H1 (cell line): ENCODE results near the gene RETREG1. TPM values are rescaled to one million over a fixed set of nuclear protein-coding genes. Genes with fewer than 3 reads are reported as not detected.

ENCODE experiments used
- CTCF ChIA-PET: fragments of 300-600 bp; sonication (Branson Sonifier 250); formaldehyde crosslinking; loops from one replicate; lab custom pipeline; 2021; ENCODE audit not compliant: partially characterized antibody; lab: Charles Lee
- POLR2A ChIA-PET: fragments of 300-600 bp; sonication (Branson Sonifier 250); formaldehyde crosslinking; loops from one replicate; lab custom pipeline; 2021; ENCODE audit warnings: inconsistent platforms; ENCODE audit not compliant: partially characterized antibody; lab: Charles Lee
- DNase-seq, 2 experiments: peaks; one replicate each; pipeline versions ENCODE4 v3.0.0 to v3.0.0-alpha.2; 2010 to 2022; ENCODE audit warnings: low spot score in 2 of 2, low read depth in 1 of 2, mixed read lengths in 1 of 2
- FAIRE-seq: peaks from 2 replicates; lab custom pipeline; 2011; peaks lifted over from hg19 to GRCh38; lab: Jason Lieb, UNC
- H2AFZ ChIP-seq: 2 replicates; pipeline ENCODE4 v1.8.1; 2012; ENCODE audit warnings: low read length, inconsistent platforms
- H2AK5ac ChIP-seq: 2 replicates; pipeline ENCODE4 v1.6.1; 2013; ENCODE audit warnings: low read depth, low read length
- H2BK120ac ChIP-seq: replicated peaks from 2 replicates; pipeline ENCODE3; 2013; ENCODE audit warnings: low read depth, low read length, inconsistent platforms
- H2BK12ac ChIP-seq: 2 replicates; pipeline ENCODE4 v1.6.1; 2013; ENCODE audit warnings: low read depth, low read length
- H2BK15ac ChIP-seq: 2 replicates; pipeline ENCODE4 v1.6.1; 2013; ENCODE audit warnings: low read length
- H2BK20ac ChIP-seq: 2 replicates; pipeline ENCODE4 v1.6.1; 2013; ENCODE audit warnings: low read length
- H2BK5ac ChIP-seq: 2 replicates; pipeline ENCODE4 v1.6.1; 2013; ENCODE audit warnings: low read depth, low read length
- H3K14ac ChIP-seq: 2 replicates; pipeline ENCODE4 v1.6.1; 2013; ENCODE audit warnings: inconsistent platforms; ENCODE audit not compliant: insufficient read length
- H3K18ac ChIP-seq: 2 replicates; pipeline ENCODE4 v1.6.1; 2013; ENCODE audit warnings: low read length; ENCODE audit errors: extremely low read depth
- H3K23ac ChIP-seq: 2 replicates; pipeline ENCODE4 v1.6.1; 2013; ENCODE audit warnings: inconsistent platforms; ENCODE audit not compliant: insufficient read length
- H3K23me2 ChIP-seq: 2 replicates; pipeline ENCODE4 v1.6.1; 2013; ENCODE audit warnings: low read depth, low read length
- H3K27ac ChIP-seq: 2 replicates; pipeline ENCODE4 v1.6.1; 2011; ENCODE audit warnings: low read depth, low read length, inconsistent platforms
- H3K27me3 ChIP-seq, 4 experiments: replicated peaks in 1 of 4; 1 replicate in 1 of 4; 2 replicates in 3 of 4; pipeline versions ENCODE4 v1.6.1 to v1.8.1; 2011 to 2013; ENCODE audit warnings: low read length in 3 of 4, mild to moderate bottlenecking in 3 of 4, inconsistent platforms in 2 of 4, mixed read lengths in 2 of 4, moderate library complexity in 1 of 4; ENCODE audit not compliant: control insufficient read depth in 3 of 4, insufficient read depth in 3 of 4; ENCODE audit errors: extremely low read depth in 1 of 4
- H3K36me3 ChIP-seq, 4 experiments: 2 replicates each; pipeline versions ENCODE4 v1.6.1 to v1.8.1; 2011 to 2013; ENCODE audit warnings: mild to moderate bottlenecking in 4 of 4, low read length in 3 of 4, moderate library complexity in 2 of 4, control low read depth in 1 of 4, inconsistent platforms in 1 of 4; ENCODE audit not compliant: insufficient read depth in 4 of 4, control insufficient read depth in 2 of 4
- H3K4ac ChIP-seq: replicated peaks from 2 replicates; pipeline ENCODE3; 2013; ENCODE audit warnings: low read length, low read depth, mixed read lengths, inconsistent platforms; ENCODE audit not compliant: insufficient read length
- H3K4me1 ChIP-seq, 4 experiments: replicated peaks in 1 of 4; 1 replicate in 1 of 4; 2 replicates in 3 of 4; pipeline versions ENCODE4 v1.6.1 to v1.8.1; 2011 to 2013; ENCODE audit warnings: low read length in 3 of 4, inconsistent platforms in 2 of 4, mixed read lengths in 1 of 4; ENCODE audit not compliant: insufficient read depth in 4 of 4, control insufficient read depth in 3 of 4
- H3K4me2 ChIP-seq, 2 experiments: 2 replicates each; pipeline versions ENCODE4 v1.6.1 to v1.8.1; 2011 to 2013; ENCODE audit warnings: low read depth in 2 of 2, low read length in 2 of 2, control low read depth in 1 of 2, inconsistent platforms in 1 of 2, mild to moderate bottlenecking in 1 of 2; ENCODE audit not compliant: insufficient read depth in 1 of 2
- H3K4me3 ChIP-seq, 4 experiments: fragments of 200-600, 300-600 bp in 1 of 4; sonication (generic), shearing (Covaris generic), sonication (Bioruptor Twin) in 1 of 4; 2 replicates each; pipeline versions ENCODE4 v1.5.1 to v1.8.1; 2011 to 2016; ENCODE audit warnings: low read length in 4 of 4, low read depth in 3 of 4, control low read depth in 2 of 4, inconsistent platforms in 2 of 4, mild to moderate bottlenecking in 2 of 4, mixed read lengths in 1 of 4, moderate library complexity in 1 of 4; ENCODE audit not compliant: insufficient read depth in 2 of 4; ENCODE audit errors: extremely low read depth in 1 of 4
- H3K56ac ChIP-seq: replicated peaks from 2 replicates; pipeline ENCODE3; 2013; ENCODE audit warnings: low read depth, mild to moderate bottlenecking, mixed read lengths, low read length, inconsistent platforms; ENCODE audit not compliant: insufficient read length
- H3K79me1 ChIP-seq: 2 replicates; pipeline ENCODE4 v1.6.1; 2013; ENCODE audit warnings: low read depth, low read length, control low read depth
- H3K79me2 ChIP-seq, 2 experiments: 2 replicates each; pipeline versions ENCODE4 v1.6.1 to v1.8.1; 2012 to 2013; ENCODE audit warnings: low read length in 2 of 2, mild to moderate bottlenecking in 2 of 2, inconsistent platforms in 1 of 2; ENCODE audit not compliant: insufficient read depth in 2 of 2, control insufficient read depth in 1 of 2
- H3K9ac ChIP-seq, 4 experiments: replicated peaks in 1 of 4; 1 replicate in 1 of 4; 2 replicates in 3 of 4; pipeline versions ENCODE4 v1.6.1 to v1.8.1; 2011 to 2013; ENCODE audit warnings: low read depth in 3 of 4, low read length in 3 of 4, control low read depth in 2 of 4, mild to moderate bottlenecking in 2 of 4, moderate library complexity in 2 of 4, inconsistent platforms in 1 of 4; ENCODE audit errors: extremely low read depth in 1 of 4
- H3K9me3 ChIP-seq, 2 experiments: 2 replicates each; pipeline versions ENCODE4 v1.6.1 to v1.8.1; 2012 to 2013; ENCODE audit warnings: mild to moderate bottlenecking in 2 of 2, moderate library complexity in 2 of 2, control low read depth in 1 of 2, inconsistent platforms in 1 of 2, low read depth in 1 of 2, low read length in 1 of 2, mixed read lengths in 1 of 2; ENCODE audit not compliant: insufficient read depth in 2 of 2
- H4K20me1 ChIP-seq, 2 experiments: replicated peaks in 1 of 2; 2 replicates each; pipeline versions ENCODE3 to v1.8.1; 2011 to 2013; ENCODE audit warnings: inconsistent platforms in 2 of 2, low read length in 2 of 2, mild to moderate bottlenecking in 1 of 2; ENCODE audit not compliant: insufficient read depth in 2 of 2, control insufficient read depth in 1 of 2
- H4K5ac ChIP-seq: 2 replicates; pipeline ENCODE4 v1.6.1; 2013; ENCODE audit warnings: low read length, low read depth, mixed read lengths, inconsistent platforms; ENCODE audit not compliant: insufficient read length
- H4K8ac ChIP-seq: 2 replicates; pipeline ENCODE4 v1.8.0; 2013; ENCODE audit warnings: mild to moderate bottlenecking, moderate library complexity, low read length, inconsistent platforms; ENCODE audit not compliant: insufficient read depth; ENCODE audit errors: extremely low read depth
- H4K91ac ChIP-seq: replicated peaks from 2 replicates; pipeline ENCODE3; 2013; ENCODE audit warnings: low read length, mixed read lengths, inconsistent platforms; ENCODE audit not compliant: insufficient read length
- BRCA1 ChIP-seq: IDR thresholded peaks from 2 replicates; pipeline ENCODE4 v1.6.1; 2012; ENCODE audit warnings: low read depth, low read length, improper control_type of control experiment
- CTBP2 ChIP-seq: IDR thresholded peaks from 2 replicates; pipeline ENCODE4 v1.7.0; 2011; ENCODE audit warnings: borderline replicate concordance, mild to moderate bottlenecking, moderate library complexity, mixed read lengths, low read length; ENCODE audit not compliant: insufficient read depth, insufficient read length
- EGR1 ChIP-seq: IDR thresholded peaks from 2 replicates; pipeline ENCODE4 v1.6.1; 2011; ENCODE audit warnings: low read depth, low read length, borderline replicate concordance
- KDM4A ChIP-seq: IDR thresholded peaks from one replicate; pipeline ENCODE4 v1.7.1; 2012; ENCODE audit warnings: low read depth, mild to moderate bottlenecking, moderate library complexity, low read length, inconsistent platforms; ENCODE audit not compliant: severe bottlenecking
- KDM5A ChIP-seq: fragments of 200-600 bp; IDR thresholded peaks from 2 replicates; pipeline ENCODE4 v1.7.1; 2012; ENCODE audit warnings: mild to moderate bottlenecking, low read length, inconsistent platforms, mixed read lengths
- MAFK ChIP-seq: IDR thresholded peaks from 2 replicates; pipeline ENCODE4 v1.6.1; 2012; ENCODE audit warnings: low read depth, mild to moderate bottlenecking, improper control_type of control experiment, low read length
- MAX ChIP-seq: IDR thresholded peaks from 2 replicates; pipeline ENCODE4 v1.6.1; 2012; ENCODE audit warnings: inconsistent platforms
- POLR2AphosphoS5 ChIP-seq: IDR thresholded peaks from 2 replicates; pipeline ENCODE4 v1.6.1; 2011; ENCODE audit warnings: low read depth, low read length
- SIN3A ChIP-seq, 2 experiments: IDR thresholded peaks in 1 of 2; conservative IDR thresholded peaks in 1 of 2; 2 replicates each; pipeline ENCODE4 v1.6.1; 2011 to 2012; ENCODE audit warnings: low read length in 2 of 2, improper control_type of control experiment in 1 of 2, low read depth in 1 of 2, mild to moderate bottlenecking in 1 of 2
- SIX5 ChIP-seq: IDR thresholded peaks from 2 replicates; pipeline ENCODE4 v1.6.1; 2011; ENCODE audit warnings: mild to moderate bottlenecking, low read depth, low read length
- SP1 ChIP-seq: IDR thresholded peaks from 2 replicates; pipeline ENCODE4 v1.6.1; 2011; ENCODE audit warnings: low read depth, low read length
- SUZ12 ChIP-seq: fragments of 200-600 bp; sonication (generic); IDR thresholded peaks from 2 replicates; pipeline ENCODE4 v1.6.1; 2012; ENCODE audit warnings: mild to moderate bottlenecking, inconsistent platforms, low read length, moderate library complexity, mixed read lengths
- TEAD4 ChIP-seq: IDR thresholded peaks from 2 replicates; pipeline ENCODE4 v1.6.1; 2012; ENCODE audit warnings: low read depth, low read length, inconsistent platforms, mixed read lengths
- ZNF274 ChIP-seq: IDR thresholded peaks from 2 replicates; pipeline ENCODE4 v1.7.0; 2012; ENCODE audit warnings: low read length, borderline replicate concordance; ENCODE audit errors: extremely low read depth
- WGBS, 2 experiments: shearing (Covaris generic) in 1 of 2; methylation state at CpG; one replicate each; pipeline versions ENCODE4 v1.1.6 to v1.1.7; 2013 to 2015; ENCODE audit warnings: low lambda C conversion rate in 2 of 2, mixed read lengths in 2 of 2, inconsistent platforms in 1 of 2, low coverage in 1 of 2, missing lambda C conversion rate in 1 of 2; ENCODE audit not compliant: insufficient replicate concordance in 2 of 2, insufficient coverage in 1 of 2, insufficient read length in 1 of 2; ENCODE audit errors: extremely low coverage in 1 of 2, missing lambda C conversion rate in 1 of 2; 5-methylcytosine and 5-hydroxymethylcytosine counted together
- polyA plus RNA-seq, 7 experiments: library from polyadenylated mRNA; depleted of rRNA in 3 of 7; stranded (reverse) in 5 of 7; unstranded in 2 of 7; fragments of >200 nt in 5 of 7; fragments of 200-250 nt in 2 of 7; gene quantifications; 1 replicate in 5 of 7; 2 replicates in 1 of 7; 4 replicates in 1 of 7; pipeline versions ENCODE4 v1.2.1 to v1.2.3, GENCODE V29; 2011 to 2013; ENCODE audit warnings: missing spikeins in 2 of 7, mixed read lengths in 2 of 7
- total RNA-seq: library from RNA; stranded (reverse); fragmentation: NEBNext Ultra II Directional; extraction: Animal tissue kit (Norgen Biotek cat#: 25700); gene quantifications from 2 replicates; pipeline ENCODE4 v1.2.1, GENCODE V29; 2021

The RETREG1 gene
- total and polyA plus RNA-seq, 2 of the 8 experiments (the other 6 are each of a cell fraction or from before 2014, with no cell fraction given) = 0.62 to 1.9 TPM

DNA sequence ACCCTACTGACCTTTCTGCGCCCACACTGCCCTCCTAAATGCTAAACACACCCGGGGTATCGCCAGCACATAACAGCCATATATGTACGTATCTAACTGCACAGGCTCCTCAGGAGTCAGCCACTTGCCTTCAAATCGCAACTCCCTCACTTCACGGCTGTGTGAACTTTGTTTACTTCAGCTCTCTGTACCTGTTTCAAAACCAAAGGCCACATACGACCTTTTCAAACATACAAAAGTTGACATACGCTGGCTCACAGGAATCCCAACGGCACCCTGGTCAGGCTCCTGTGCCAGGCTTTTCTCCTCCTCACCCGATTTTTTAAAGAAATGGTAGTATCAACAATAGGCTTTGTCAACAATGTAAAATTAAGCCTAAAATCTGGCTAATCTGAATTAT is 112.2 kb downstream of the RETREG1 start:
- TF ChIP-seq POLR2AphosphoS5 = no peak
- TF ChIP-seq SUZ12 = no peak
- no peak for TF ChIP-seq BRCA1
- no peak for TF ChIP-seq CTBP2
- no peak for TF ChIP-seq EGR1
- no peak for TF ChIP-seq ZNF274
- TF ChIP-seq SIX5 = no peak
- no peak for TF ChIP-seq SIN3A (conservative IDR thresholded peaks at IDR 0.05 in 1 of 2, IDR thresholded peaks at IDR 0.05 in 1 of 2; ENCODE audit: low read depth in 1 of 2, low read length in 2 of 2)
- no peak for TF ChIP-seq KDM4A
- TF ChIP-seq TEAD4 = no peak
- TF ChIP-seq MAFK = no peak
- TF ChIP-seq KDM5A = no peak
- TF ChIP-seq MAX = no peak
- no peak for TF ChIP-seq SP1
- ChIA-PET CTCF (interaction anchor here (1.3 kb wide), 1 partner anchor 14 kb away, joined by 3 read pairs; no protein-coding TSS in a partner anchor), POLR2A (no interaction called here)
- Histone ChIP-seq H4K5ac (no peak overlapping the region), H3K4me2 (no peak overlapping the region), H2AK5ac (no peak overlapping the region), H3K79me2 (no peaks in the 10 kb centered on the region), H4K91ac (no peak overlapping the region), H3K9me3 (no peaks in the 10 kb centered on the region), H4K8ac (no peak overlapping the region), H3K18ac (no peak overlapping the region), H3K14ac (no peak overlapping the region), H2BK12ac (no peak overlapping the region), H3K27ac (no peak overlapping the region), H3K4ac (no peak overlapping the region), H2BK120ac (no peak overlapping the region), H2AFZ (no peak overlapping the region), H3K23me2 (no peaks in the 10 kb centered on the region), H3K23ac (no peak overlapping the region), H3K79me1 (no peaks in the 10 kb centered on the region), H3K56ac (no peak overlapping the region), H3K36me3 (no peaks in the 10 kb centered on the region), H3K9ac (no peak overlapping the region), H2BK15ac (no peak overlapping the region), H2BK5ac (no peak overlapping the region), H3K27me3 (no peaks in the 10 kb centered on the region; a peak in 1 of 7 replicates), H4K20me1 (no peaks in the 10 kb centered on the region), H3K4me1 (peaks cover 0 to 9% (median 2%) of the 10 kb centered on the region in 4 experiments; a peak in 4 of 7 replicates), H3K4me3 (no peak overlapping the region), H2BK20ac (no peak overlapping the region)
- FAIRE-seq (no peak), DNase-seq (no peak)
- WGBS, 2 experiments = 96% methylated on average over 10 of the region's 10 CpGs; no CpG with 5 or more reads in 1 of the 2 experiments
